NK-92 (cell line): ENCODE measurements around the gene ASAP3.

Experiments used
- DNase-seq: peaks from one replicate; lab custom pipeline; 2025; ENCODE audit not compliant: unreplicated experiment; lab: John Stamatoyannopoulos, UW

The ASAP3 gene

GRCh38 chr1:23424293-23425192 lies 59.4 kb downstream of the ASAP3 start, which contains the start of gene TCEA3:
Gene TCEA3, minus strand, starts transcription at chr1:23424748. Its CDS starts 115 bp downstream, at chr1:23424633.
- DNase-seq, result no peak

GRCh38 chr1:23423415-23424292 lies 60.3 kb downstream of the ASAP3 start:
- no peak for DNase-seq

GRCh38 chr1:23422941-23423340 lies 61.0 kb downstream of the ASAP3 start:
- no peak for DNase-seq

GRCh38 chr1:23422241-23422877 lies 61.6 kb downstream of the ASAP3 start:
- no peak for DNase-seq

- DNase-seq, result no peak
Measured at GRCh38 chr1:23421753-23422240, 62.2 kb downstream of the ASAP3 start.

GRCh38 chr1:23421343-23421742 lies 62.6 kb downstream of the ASAP3 start:
- no peak for DNase-seq

GRCh38 chr1:23420778-23421177 lies 63.2 kb downstream of the ASAP3 start:
- DNase-seq, result no peak

- DNase-seq, result no peak
Measured at GRCh38 chr1:23419180-23419579, 64.8 kb downstream of the ASAP3 start.

GRCh38 chr1:23417570-23417969 lies 66.4 kb downstream of the ASAP3 start:
- DNase-seq, result no peak

- no peak for DNase-seq
Measured at GRCh38 chr1:23416964-23417363, 67.0 kb downstream of the ASAP3 start.

- no peak for DNase-seq
Measured at GRCh38 chr1:23408797-23409290, 75.1 kb downstream of the ASAP3 start.

GRCh38 chr1:23407016-23407630 lies 76.9 kb downstream of the ASAP3 start:
- no peak for DNase-seq

- no peak for DNase-seq
Measured at GRCh38 chr1:23405946-23406345, 78.0 kb downstream of the ASAP3 start.

GRCh38 chr1:23403735-23404486 lies 80.1 kb downstream of the ASAP3 start:
- no peak for DNase-seq

GRCh38 chr1:23403355-23403734 lies 80.6 kb downstream of the ASAP3 start:
- DNase-seq, result no peak

- DNase-seq, result no peak
Measured at GRCh38 chr1:23403038-23403336, 81.0 kb downstream of the ASAP3 start.

GRCh38 chr1:23402286-23403037 lies 81.5 kb downstream of the ASAP3 start:
- no peak for DNase-seq

- DNase-seq, result no peak
Measured at GRCh38 chr1:23401313-23401712, 82.7 kb downstream of the ASAP3 start.
